Endothelial cell (in vitro differentiated cells): ENCODE results near the gene FEM1B. TPM values are rescaled to one million over a fixed set of nuclear protein-coding genes. Genes with fewer than 3 reads are reported as not detected.

ENCODE experiments used
- DNase-seq: peaks from one replicate; pipeline ENCODE4 v3.0.0; 2021; ENCODE audit warnings: low spot score
- H3K27ac Mint-ChIP-seq: one replicate; pipeline ENCODE4 v1.8.0; 2021; ENCODE audit warnings: mixed read lengths, inconsistent platforms; ENCODE audit not compliant: unreplicated experiment
- H3K27me3 Mint-ChIP-seq: one replicate; pipeline ENCODE4 v1.8.0; 2021; ENCODE audit warnings: mild to moderate bottlenecking, moderate library complexity, mixed read lengths, inconsistent platforms; ENCODE audit not compliant: unreplicated experiment
- H3K36me3 Mint-ChIP-seq: one replicate; pipeline ENCODE4 v1.8.0; 2021; ENCODE audit warnings: mild to moderate bottlenecking, low read depth, mixed read lengths, inconsistent platforms; ENCODE audit not compliant: unreplicated experiment
- H3K4me1 Mint-ChIP-seq: one replicate; pipeline ENCODE4 v1.8.0; 2021; ENCODE audit warnings: mild to moderate bottlenecking, mixed read lengths, inconsistent platforms; ENCODE audit not compliant: unreplicated experiment
- H3K4me3 Mint-ChIP-seq: one replicate; pipeline ENCODE4 v1.8.0; 2021; ENCODE audit warnings: mild to moderate bottlenecking, mixed read lengths, inconsistent platforms; ENCODE audit not compliant: unreplicated experiment
- H3K9me3 Mint-ChIP-seq: one replicate; pipeline ENCODE4 v1.8.0; 2021; ENCODE audit warnings: mixed read lengths, inconsistent platforms; ENCODE audit not compliant: unreplicated experiment
- total RNA-seq: library from RNA; stranded (reverse); fragmentation: NEBNext Ultra II Directional; extraction: Animal tissue kit (Norgen Biotek cat#: 25700); gene quantifications from one replicate; pipeline ENCODE4 v1.2.1, GENCODE V29; 2021; ENCODE audit not compliant: unreplicated experiment
- TF ChIP-seq, protein P1 (sequence below): fragments of 200-600 bp; sonication (generic); IDR thresholded peaks from one replicate; pipeline ENCODE4 v1.5.0; 2021; ENCODE audit warnings: antibody characterized with exemption; ENCODE audit not compliant: unreplicated experiment

FEM1B gene
- total RNA-seq, 1 donor from 2014 or later: 47.8 TPM

- DNase-seq: no peak
- H3K4me3 Mint-ChIP-seq: peak overlapping the region; percentile 35
- H3K27me3 Mint-ChIP-seq: peaks cover 7% of the 10 kb centered on the region
- no peaks in the 10 kb centered on the region for H3K36me3 Mint-ChIP-seq
- TF ChIP-seq, protein P1, sequence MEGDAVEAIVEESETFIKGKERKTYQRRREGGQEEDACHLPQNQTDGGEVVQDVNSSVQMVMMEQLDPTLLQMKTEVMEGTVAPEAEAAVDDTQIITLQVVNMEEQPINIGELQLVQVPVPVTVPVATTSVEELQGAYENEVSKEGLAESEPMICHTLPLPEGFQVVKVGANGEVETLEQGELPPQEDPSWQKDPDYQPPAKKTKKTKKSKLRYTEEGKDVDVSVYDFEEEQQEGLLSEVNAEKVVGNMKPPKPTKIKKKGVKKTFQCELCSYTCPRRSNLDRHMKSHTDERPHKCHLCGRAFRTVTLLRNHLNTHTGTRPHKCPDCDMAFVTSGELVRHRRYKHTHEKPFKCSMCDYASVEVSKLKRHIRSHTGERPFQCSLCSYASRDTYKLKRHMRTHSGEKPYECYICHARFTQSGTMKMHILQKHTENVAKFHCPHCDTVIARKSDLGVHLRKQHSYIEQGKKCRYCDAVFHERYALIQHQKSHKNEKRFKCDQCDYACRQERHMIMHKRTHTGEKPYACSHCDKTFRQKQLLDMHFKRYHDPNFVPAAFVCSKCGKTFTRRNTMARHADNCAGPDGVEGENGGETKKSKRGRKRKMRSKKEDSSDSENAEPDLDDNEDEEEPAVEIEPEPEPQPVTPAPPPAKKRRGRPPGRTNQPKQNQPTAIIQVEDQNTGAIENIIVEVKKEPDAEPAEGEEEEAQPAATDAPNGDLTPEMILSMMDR: no peak
- H3K4me1 Mint-ChIP-seq: peaks cover 23% of the 10 kb centered on the region
- H3K27ac Mint-ChIP-seq: no peak overlapping the region
- H3K9me3 Mint-ChIP-seq: no peaks in the 10 kb centered on the region
These were observed 54.7 kb downstream of the FEM1B start for GRCh38 chr15:68332266-68332665.

DNA sequence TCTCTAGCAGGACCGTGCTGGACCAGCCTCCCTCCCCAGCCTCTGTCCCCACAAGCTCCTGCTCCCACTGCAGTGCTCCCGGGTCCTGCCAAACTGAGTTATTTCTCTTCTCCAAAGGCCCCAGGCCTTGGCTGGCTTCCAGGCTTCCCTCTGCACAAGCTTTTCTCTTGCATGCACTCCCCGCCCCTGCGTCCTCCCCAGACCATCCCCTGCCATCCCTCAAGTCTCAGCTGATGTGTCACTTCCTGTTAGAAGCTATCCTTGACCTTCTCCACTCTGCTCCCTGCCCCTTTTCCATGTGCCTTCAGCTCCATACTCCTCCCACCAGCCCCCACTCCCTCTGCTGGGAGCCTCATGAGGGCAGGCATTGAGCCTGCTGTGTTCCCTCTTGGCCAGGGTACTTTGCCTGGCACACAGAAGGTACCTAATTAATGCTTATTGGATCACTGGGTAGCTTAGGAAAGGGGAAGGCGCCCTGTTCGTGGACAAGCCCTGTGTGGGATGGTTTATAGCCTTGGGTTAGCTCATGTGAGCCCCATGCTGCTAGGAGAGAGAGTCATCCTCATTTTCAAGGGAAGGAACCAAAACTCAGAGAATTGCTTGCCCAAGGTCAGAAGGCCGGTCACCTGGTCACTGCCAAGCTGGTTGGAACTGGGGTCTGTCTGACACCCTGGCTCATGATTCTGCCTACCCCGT is 56.4 kb downstream of the FEM1B start:
- Mint-ChIP-seq H3K27ac (no peak overlapping the region), H3K36me3 (peaks cover 4% of the 10 kb centered on the region), H3K4me1 (peaks cover 17% of the 10 kb centered on the region), H3K9me3 (no peaks in the 10 kb centered on the region), H3K4me3 (no peak overlapping the region), H3K27me3 (peaks cover 6% of the 10 kb centered on the region)
- no peak for DNase-seq
- TF ChIP-seq, protein P1: no peak

DNA sequence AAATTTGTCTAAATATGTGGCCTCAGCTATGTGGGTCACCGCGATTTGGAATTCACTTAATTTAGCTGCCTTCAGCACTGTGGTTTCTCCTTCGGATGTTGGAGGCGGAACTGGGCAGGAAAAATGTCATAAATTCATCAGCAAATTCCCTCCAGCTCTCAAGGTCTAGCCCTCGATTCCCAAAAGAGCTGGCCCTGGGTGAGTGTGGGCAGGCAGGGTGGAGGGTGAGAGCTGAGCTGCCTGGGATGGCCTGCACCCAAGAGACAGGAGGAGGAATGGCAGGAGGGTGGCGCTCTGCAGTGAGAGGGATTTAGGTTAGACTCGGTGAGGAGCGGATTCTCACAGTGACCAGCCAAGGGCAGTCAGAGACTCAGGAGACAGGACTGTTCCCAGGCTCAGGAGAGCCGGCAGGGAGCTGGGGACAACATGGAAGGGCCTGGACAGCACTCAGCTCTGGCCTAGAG is 57.1 kb downstream of the FEM1B start:
- Mint-ChIP-seq H3K4me1 (peaks cover 14% of the 10 kb centered on the region), H3K4me3 (no peak overlapping the region)

DNA sequence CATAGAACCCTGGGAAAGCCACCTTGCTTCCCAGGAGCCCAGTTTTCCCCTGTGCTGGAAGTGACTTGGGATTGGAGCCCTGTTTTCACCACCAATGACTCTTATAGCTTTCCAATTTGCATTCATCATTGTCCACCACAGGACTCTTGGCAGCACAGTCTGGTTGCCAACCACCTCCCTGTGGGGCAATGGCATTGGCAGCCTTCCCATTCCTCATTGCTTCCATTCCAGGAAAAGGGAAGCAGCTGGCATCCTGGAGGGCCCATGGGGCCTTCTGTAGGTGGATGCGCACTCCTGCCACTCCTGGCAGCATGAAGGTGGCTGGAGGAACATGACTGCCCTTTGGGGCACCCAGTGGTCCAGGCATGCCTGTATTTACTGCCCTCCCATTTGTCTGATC is 57.7 kb downstream of the FEM1B start:
- DNase-seq: no peak
- peaks cover 13% of the 10 kb centered on the region for H3K4me1 Mint-ChIP-seq
- H3K36me3 Mint-ChIP-seq: peaks cover 4% of the 10 kb centered on the region
- H3K4me3 Mint-ChIP-seq: no peak overlapping the region
- TF ChIP-seq, protein P1: no peak
- H3K9me3 Mint-ChIP-seq: no peaks in the 10 kb centered on the region
- peaks cover 6% of the 10 kb centered on the region for H3K27me3 Mint-ChIP-seq
- no peak overlapping the region for H3K27ac Mint-ChIP-seq

More for the DNA sequence above, 57.1 kb downstream of the FEM1B start:
- Mint-ChIP-seq H3K27me3 (peaks cover 6% of the 10 kb centered on the region), H3K36me3 (peaks cover 4% of the 10 kb centered on the region), H3K9me3 (no peaks in the 10 kb centered on the region), H3K27ac (no peak overlapping the region)
- TF ChIP-seq, protein P1: no peak
- DNase-seq: no peak

GRCh38 chr15:68335655-68336054 is 58.1 kb downstream of the FEM1B start:
- H3K9me3 Mint-ChIP-seq: no peaks in the 10 kb centered on the region
- no peak overlapping the region for H3K27ac Mint-ChIP-seq
- no peak for DNase-seq
- H3K27me3 Mint-ChIP-seq: peaks cover 6% of the 10 kb centered on the region
- peaks cover 4% of the 10 kb centered on the region for H3K36me3 Mint-ChIP-seq
- TF ChIP-seq, protein P1: no peak
- no peak overlapping the region for H3K4me3 Mint-ChIP-seq
- peaks cover 13% of the 10 kb centered on the region for H3K4me1 Mint-ChIP-seq
